ENCODE data around the gene BCL6B. TPM values are rescaled to one million over a fixed set of nuclear protein-coding genes. Genes with fewer than 3 reads are reported as not detected.

The BCL6B gene
- total and polyA plus RNA-seq, 10 of the 15 experiments (the other 5 are each of a cell fraction or from before 2014, with no cell fraction given) = 0.06 to 0.85 (median 0.11) TPM; not detected in 1

GRCh38 chr17:7043182-7043496 is 20.3 kb downstream of the BCL6B start:
- Histone ChIP-seq H3K27ac (ENCODE audit: control insufficient read depth, insufficient read depth) (no peak overlapping the region), H3K9me3 (replicated peaks; ENCODE audit: control insufficient read depth, insufficient read depth, low read length) (no peaks in the 10 kb centered on the region), H3K27me3 (replicated peaks in 1 of 2; ENCODE audit: control insufficient read depth in 2 of 2, insufficient read depth in 2 of 2, low read length in 1 of 2) (peaks cover 0 to 2% of the 10 kb centered on the region in 2 experiments; a peak in 2 of 4 replicates), H4K20me1 (ENCODE audit: control insufficient read depth, insufficient read depth) (no peaks in the 10 kb centered on the region), H3K4me2 (ENCODE audit: control insufficient read depth, insufficient read depth) (peak overlapping the region; percentile 82), H3K79me2 (ENCODE audit: control insufficient read depth, insufficient read depth, low read length) (no peaks in the 10 kb centered on the region), H3K36me3 (ENCODE audit: control insufficient read depth in 2 of 2, insufficient read depth in 2 of 2, low read length in 1 of 2) (no peaks in the 10 kb centered on the region; a peak in 1 of 4 replicates), H3K9ac (ENCODE audit: control insufficient read depth, insufficient read depth, low read length) (no peak overlapping the region), H3K4me1 (ENCODE audit: control insufficient read depth, insufficient read depth, low read length) (peaks cover 28% of the 10 kb centered on the region), H2AFZ (ENCODE audit: control insufficient read depth, low read depth, low read length) (peak overlapping the region; percentile 53), H3K4me3 (peak overlapping the region; percentile 48; the same call in 1 of the 2 replicates)
- ChIA-PET SMC1A (ENCODE audit: uncharacterized antibody, unreplicated experiment) (interaction anchor here (13.6 kb wide), 1 partner anchor 94 kb away, joined by 356 read pairs; no protein-coding TSS in a partner anchor), CTCF (interaction anchor here (21.9 kb wide), 1 partner anchor 94 kb away, joined by 590 read pairs; no protein-coding TSS in a partner anchor), POLR2A (no interaction called here), RAD21 (ENCODE audit: unreplicated experiment) (interaction anchor here (4.8 to 10.0 kb wide), 2 partner anchors 21 to 93 kb away, joined by 25 to 269 read pairs; partner anchors contain the start of gene BCL6B)
- no TSS peak for BruUV-seq (replicated peaks)
- intact Hi-C loops (cut with micrococcal nuclease; ENCODE audit: unreplicated experiment) = loop anchor here (10.0 kb wide), 1 partner anchor 392 kb away; the partner anchor contains the start of genes FGF11 and TMEM102
- in situ Hi-C loops (cut with MboI) = loop anchor here (5.0 to 25.0 kb wide), 2 partner anchors 254 to 519 kb away; partner anchors contain the start of genes SENP3 and TNFSF13
- no peak for TF ChIP-seq SIX5 (IDR thresholded peaks at IDR 0.05; ENCODE audit: low read depth, low read length, severe bottlenecking)
- no peak for TF ChIP-seq STAT1 (conservative IDR thresholded peaks at IDR 0.05)
- TF ChIP-seq MEF2B (IDR thresholded peaks at IDR 0.05; ENCODE audit: partially characterized antibody, poor library complexity, severe bottlenecking) = no peak
- TF ChIP-seq CEBPZ (IDR thresholded peaks at IDR 0.05; ENCODE audit: low read depth, low read length) = no peak
- TF ChIP-seq KAT2A (conservative IDR thresholded peaks at IDR 0.05; ENCODE audit: control insufficient read depth, low read depth, low read length) = no peak
- TF ChIP-seq SUZ12 (IDR thresholded peaks at IDR 0.05; ENCODE audit: unreplicated experiment) = no peak
- no peak for TF ChIP-seq POLR2A (IDR thresholded peaks at IDR 0.05; ENCODE audit: low read depth, low read length)
- TF ChIP-seq POLR2AphosphoS5 (IDR thresholded peaks at IDR 0.05; ENCODE audit: low read length) = no peak
- TF ChIP-seq CREM (IDR thresholded peaks at IDR 0.05; ENCODE audit: low read depth) = 0 out of 2 replicates have a peak, but pooled peaks have one; percentile 3
- no peak for TF ChIP-seq ZBED1 (IDR thresholded peaks at IDR 0.05; ENCODE audit: borderline replicate concordance)
- TF ChIP-seq WRNIP1 (IDR thresholded peaks at IDR 0.05; ENCODE audit: borderline replicate concordance, low read depth, low read length) = no peak
- TF ChIP-seq ZNF207 (IDR thresholded peaks at IDR 0.05; ENCODE audit: borderline replicate concordance) = peak; percentile 56; the same call in 1 of the 2 replicates
- ATAC-seq = no peak
- FAIRE-seq = no peak
- 14% methylated on average over 14 of the region's 21 CpGs for WGBS (ENCODE audit: insufficient coverage, insufficient replicate concordance, low lambda C conversion rate, missing lambda C conversion rate)
- DNase-seq (ENCODE audit: low read depth, low spot score) = no peak

All from GM12878 (cell line).